K562 (cell line): ENCODE measurements around the gene ACE. TPM values are rescaled to one million over a fixed set of nuclear protein-coding genes. Genes with fewer than 3 reads are reported as not detected.

Experiments
- BHLHE40 ChIP-seq: IDR thresholded peaks from 2 replicates; pipeline ENCODE4 v1.6.1; 2011; ENCODE audit warnings: low read length, improper control_type of control experiment
- BRD4 ChIP-seq: fragments of 200-600 bp; sonication (generic); IDR thresholded peaks from 2 replicates; pipeline ENCODE4 v1.6.1; 2017; ENCODE audit warnings: inconsistent platforms
- ETV5 ChIP-seq: sonication (generic); formaldehyde crosslinking; IDR thresholded peaks from 2 replicates; pipeline ENCODE4 v1.4.0; 2020; ENCODE audit warnings: low read depth, mild to moderate bottlenecking, missing genetic modification reagents
- MBD2 ChIP-seq: sonication (generic); IDR thresholded peaks from 2 replicates; pipeline ENCODE4 v1.6.1; 2016; ENCODE audit warnings: low read depth, borderline replicate concordance
- MEF2D ChIP-seq: conservative IDR thresholded peaks from 2 replicates; pipeline ENCODE4 v1.6.1; 2016; ENCODE audit warnings: low read depth, missing genetic modification characterization, missing compliant biosample characterization
- MYC ChIP-seq, 2 experiments: fragments of 250-450 bp in 1 of 2; sonication (Bioruptor Pico) in 1 of 2; IDR thresholded peaks; 2 replicates each; pipeline versions ENCODE4 v1.5.1 to v1.6.1; 2012 to 2021; ENCODE audit warnings: low read depth in 2 of 2, borderline replicate concordance in 1 of 2, improper control_type of control experiment in 1 of 2, low read length in 1 of 2, mild to moderate bottlenecking in 1 of 2, moderate library complexity in 1 of 2
- NR2F6 ChIP-seq: fragments of 450-650 bp; formaldehyde crosslinking; IDR thresholded peaks from 2 replicates; pipeline ENCODE4 v1.4.0; 2020; ENCODE audit warnings: mild to moderate bottlenecking
- POLR2G ChIP-seq: fragments of 200-400 bp; formaldehyde crosslinking; IDR thresholded peaks from 2 replicates; pipeline ENCODE4 v1.6.1; 2017; ENCODE audit warnings: low read depth, mild to moderate bottlenecking, antibody characterized with exemption, low read length, moderate library complexity
- RBM39 ChIP-seq: fragments of 200-400 bp; formaldehyde crosslinking; optimal IDR thresholded peaks from 2 replicates; pipeline ENCODE3; 2018; ENCODE audit warnings: low read depth, low read length
- TBL1XR1 ChIP-seq, 2 experiments: IDR thresholded peaks; 2 replicates each; pipeline ENCODE4 v1.6.1; 2012; ENCODE audit warnings: improper control_type of control experiment in 2 of 2, low read length in 2 of 2, mild to moderate bottlenecking in 1 of 2
- ZC3H11A ChIP-seq: IDR thresholded peaks from 2 replicates; pipeline ENCODE4 v1.6.1; 2012; ENCODE audit warnings: low read depth, low read length, improper control_type of control experiment
- ZFX ChIP-seq: sonication (generic); formaldehyde crosslinking; IDR thresholded peaks from 2 replicates; pipeline ENCODE4 v1.8.0; 2022; ENCODE audit warnings: mild to moderate bottlenecking, missing genetic modification reagents, moderate library complexity
- polyA plus RNA-seq, 8 experiments: library from polyadenylated mRNA; depleted of rRNA in 4 of 8; stranded (reverse) in 5 of 8; unstranded in 3 of 8; fragments of >200 nt; fragmentation: Nextera tagmentation in 2 of 8; fragmentation: Illumina TruSeq in 1 of 8; extraction: Ambion mirVana in 2 of 8; extraction: Trizol in 1 of 8; gene quantifications; 2 replicates each; pipeline versions ENCODE4 v1.2.1 to v1.2.3, GENCODE V29; 2011 to 2014; ENCODE audit warnings: inconsistent platforms in 1 of 8, missing spikeins in 1 of 8
- total RNA-seq, 7 experiments: library from RNA; depleted of rRNA in 6 of 7; stranded (reverse); fragments of >200 nt in 6 of 7; fragmentation: Illumina TruSeq in 2 of 7; extraction: Trizol in 2 of 7; gene quantifications; 2 replicates each; pipeline versions ENCODE4 v1.2.1 to v1.2.3, GENCODE V29; 2011 to 2021; ENCODE audit warnings: low replicate concordance in 1 of 7
- TF ChIP-seq, protein P1 (sequence below): sonication (generic); formaldehyde crosslinking; IDR thresholded peaks from 2 replicates; pipeline ENCODE4 v1.9.0; 2022; ENCODE audit warnings: mild to moderate bottlenecking, missing genetic modification reagents
- TF ChIP-seq, protein P2 (sequence below), 3 experiments: fragments of 200-800 bp in 1 of 3; sonication (Bioruptor generic) in 1 of 3; sonication (generic) in 1 of 3; formaldehyde crosslinking in 1 of 3; IDR thresholded peaks; 2 replicates each; pipeline versions ENCODE4 v1.6.1 to v1.8.0; 2016 to 2022; ENCODE audit warnings: mild to moderate bottlenecking in 2 of 3, missing compliant biosample characterization in 2 of 3, missing genetic modification characterization in 2 of 3, missing genetic modification reagents in 1 of 3
- TF ChIP-seq, protein P3 (sequence below): sonication (generic); formaldehyde crosslinking; IDR thresholded peaks from 2 replicates; pipeline ENCODE4 v1.9.0; 2022; ENCODE audit warnings: mild to moderate bottlenecking, missing genetic modification reagents
- TF ChIP-seq, protein P4 (sequence below), 3 experiments: IDR thresholded peaks in 2 of 3; conservative IDR thresholded peaks in 1 of 3; 2 replicates each; pipeline ENCODE4 v1.5.1; 2011 to 2012; ENCODE audit warnings: low read length in 3 of 3, mild to moderate bottlenecking in 3 of 3, control low read depth in 2 of 3, improper control_type of control experiment in 1 of 3, inconsistent platforms in 1 of 3, low read depth in 1 of 3, mixed read lengths in 1 of 3, moderate library complexity in 1 of 3; ENCODE audit not compliant: insufficient read depth in 2 of 3
- TF ChIP-seq, protein P5 (sequence below): fragments of 450-650 bp; IDR thresholded peaks from 2 replicates; pipeline ENCODE4 v1.7.1; 2018; ENCODE audit warnings: mild to moderate bottlenecking, low read depth; ENCODE audit not compliant: partially characterized antibody

The ACE gene
- total and polyA plus RNA-seq, 9 of the 15 experiments (the other 6 are each of a cell fraction or from before 2014, with no cell fraction given) = 0.07 to 2.5 (median 0.47) TPM; not detected in 1

DNA sequence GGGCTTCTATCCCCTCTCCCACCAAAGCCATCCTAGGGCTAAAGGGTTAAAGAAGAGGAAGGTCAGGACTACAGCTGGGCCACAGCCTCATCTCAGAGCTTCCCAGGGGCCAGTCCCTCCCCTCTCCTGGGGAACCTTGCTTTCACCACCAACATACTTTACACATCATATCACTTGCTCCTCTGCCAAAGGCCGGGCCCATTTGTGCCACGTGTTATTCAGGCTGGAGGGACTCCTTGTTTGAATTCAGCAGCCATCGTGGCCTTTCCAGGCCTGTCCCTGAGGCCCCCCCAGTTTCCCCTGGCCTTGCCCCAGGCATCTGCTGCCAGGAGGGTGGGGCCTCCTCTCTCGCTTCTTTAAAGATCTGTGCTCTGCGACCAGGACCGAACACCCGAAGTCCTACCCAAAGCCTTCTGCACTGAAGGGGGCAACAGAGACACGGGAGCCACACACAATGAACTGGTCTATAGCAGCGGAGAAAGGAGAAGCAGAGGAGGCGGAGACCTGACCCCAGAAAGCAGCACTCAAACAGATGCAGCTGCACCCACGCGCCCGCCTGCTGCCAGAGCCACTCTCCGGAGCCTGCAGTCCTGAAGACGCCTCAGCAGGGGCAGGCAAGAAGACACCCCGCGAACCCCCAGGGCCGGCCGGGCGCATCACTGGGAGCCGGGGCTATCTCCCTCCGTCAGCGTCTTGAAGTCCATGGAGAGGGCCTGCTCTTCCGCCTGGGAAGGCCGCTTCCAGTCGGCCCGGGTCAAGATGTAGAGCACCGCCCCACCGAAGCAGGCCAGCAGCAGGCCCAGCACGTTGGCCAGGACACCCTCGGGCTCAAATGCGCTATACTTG lies 42.9 kb upstream of the ACE start (continued):
- TF ChIP-seq, protein P1, sequence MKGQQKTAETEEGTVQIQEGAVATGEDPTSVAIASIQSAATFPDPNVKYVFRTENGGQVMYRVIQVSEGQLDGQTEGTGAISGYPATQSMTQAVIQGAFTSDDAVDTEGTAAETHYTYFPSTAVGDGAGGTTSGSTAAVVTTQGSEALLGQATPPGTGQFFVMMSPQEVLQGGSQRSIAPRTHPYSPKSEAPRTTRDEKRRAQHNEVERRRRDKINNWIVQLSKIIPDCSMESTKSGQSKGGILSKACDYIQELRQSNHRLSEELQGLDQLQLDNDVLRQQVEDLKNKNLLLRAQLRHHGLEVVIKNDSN (CRISPR knock-in tag) = no peak
- TF ChIP-seq BRD4 (no peak), MYC (IDR thresholded peaks at IDR 0.05; ENCODE audit: low read depth, low read length) (no peak), MYC (CRISPR knock-in tag; IDR thresholded peaks at IDR 0.05; ENCODE audit: borderline replicate concordance, low read depth) (0 out of 2 replicates have a peak, but pooled peaks have one; percentile 10), POLR2G (0 out of 2 replicates have a peak, but pooled peaks have one; percentile 3), ETV5 (CRISPR knock-in tag) (no peak), ZC3H11A (no peak), TBL1XR1 (IDR thresholded peaks at IDR 0.05; ENCODE audit: low read length in 2 of 2) (no peak), MEF2D (tag) (peak; percentile 14; the same call in 1 of the 2 replicates), ZFX (CRISPR knock-in tag) (no peak; the same call in 1 of the 2 replicates), BHLHE40 (no peak), NR2F6 (no peak), RBM39 (no peak), MBD2 (no peak)
- TF ChIP-seq, protein P2, sequence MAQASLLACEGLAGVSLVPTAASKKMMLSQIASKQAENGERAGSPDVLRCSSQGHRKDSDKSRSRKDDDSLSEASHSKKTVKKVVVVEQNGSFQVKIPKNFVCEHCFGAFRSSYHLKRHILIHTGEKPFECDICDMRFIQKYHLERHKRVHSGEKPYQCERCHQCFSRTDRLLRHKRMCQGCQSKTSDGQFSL (CRISPR knock-in tag; IDR thresholded peaks at IDR 0.05) = 0 out of 2 replicates have a peak, but pooled peaks have one; percentile 32
- TF ChIP-seq, protein P2 (tag; IDR thresholded peaks at IDR 0.05) = no peak
- TF ChIP-seq, protein P3, sequence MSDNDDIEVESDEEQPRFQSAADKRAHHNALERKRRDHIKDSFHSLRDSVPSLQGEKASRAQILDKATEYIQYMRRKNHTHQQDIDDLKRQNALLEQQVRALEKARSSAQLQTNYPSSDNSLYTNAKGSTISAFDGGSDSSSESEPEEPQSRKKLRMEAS (CRISPR knock-in tag) = peak; percentile 61; the same call in 1 of the 2 replicates
- TF ChIP-seq, protein P4, sequence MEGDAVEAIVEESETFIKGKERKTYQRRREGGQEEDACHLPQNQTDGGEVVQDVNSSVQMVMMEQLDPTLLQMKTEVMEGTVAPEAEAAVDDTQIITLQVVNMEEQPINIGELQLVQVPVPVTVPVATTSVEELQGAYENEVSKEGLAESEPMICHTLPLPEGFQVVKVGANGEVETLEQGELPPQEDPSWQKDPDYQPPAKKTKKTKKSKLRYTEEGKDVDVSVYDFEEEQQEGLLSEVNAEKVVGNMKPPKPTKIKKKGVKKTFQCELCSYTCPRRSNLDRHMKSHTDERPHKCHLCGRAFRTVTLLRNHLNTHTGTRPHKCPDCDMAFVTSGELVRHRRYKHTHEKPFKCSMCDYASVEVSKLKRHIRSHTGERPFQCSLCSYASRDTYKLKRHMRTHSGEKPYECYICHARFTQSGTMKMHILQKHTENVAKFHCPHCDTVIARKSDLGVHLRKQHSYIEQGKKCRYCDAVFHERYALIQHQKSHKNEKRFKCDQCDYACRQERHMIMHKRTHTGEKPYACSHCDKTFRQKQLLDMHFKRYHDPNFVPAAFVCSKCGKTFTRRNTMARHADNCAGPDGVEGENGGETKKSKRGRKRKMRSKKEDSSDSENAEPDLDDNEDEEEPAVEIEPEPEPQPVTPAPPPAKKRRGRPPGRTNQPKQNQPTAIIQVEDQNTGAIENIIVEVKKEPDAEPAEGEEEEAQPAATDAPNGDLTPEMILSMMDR (IDR thresholded peaks at IDR 0.05 in 2 of 3, conservative IDR thresholded peaks at IDR 0.05 in 1 of 3; ENCODE audit: insufficient read depth in 2 of 3, low read depth in 1 of 3, low read length in 3 of 3) = 0 out of 6 replicates have a peak, but pooled peaks of 1 of the 3 experiments have one; percentile 5
- TF ChIP-seq, protein P5, sequence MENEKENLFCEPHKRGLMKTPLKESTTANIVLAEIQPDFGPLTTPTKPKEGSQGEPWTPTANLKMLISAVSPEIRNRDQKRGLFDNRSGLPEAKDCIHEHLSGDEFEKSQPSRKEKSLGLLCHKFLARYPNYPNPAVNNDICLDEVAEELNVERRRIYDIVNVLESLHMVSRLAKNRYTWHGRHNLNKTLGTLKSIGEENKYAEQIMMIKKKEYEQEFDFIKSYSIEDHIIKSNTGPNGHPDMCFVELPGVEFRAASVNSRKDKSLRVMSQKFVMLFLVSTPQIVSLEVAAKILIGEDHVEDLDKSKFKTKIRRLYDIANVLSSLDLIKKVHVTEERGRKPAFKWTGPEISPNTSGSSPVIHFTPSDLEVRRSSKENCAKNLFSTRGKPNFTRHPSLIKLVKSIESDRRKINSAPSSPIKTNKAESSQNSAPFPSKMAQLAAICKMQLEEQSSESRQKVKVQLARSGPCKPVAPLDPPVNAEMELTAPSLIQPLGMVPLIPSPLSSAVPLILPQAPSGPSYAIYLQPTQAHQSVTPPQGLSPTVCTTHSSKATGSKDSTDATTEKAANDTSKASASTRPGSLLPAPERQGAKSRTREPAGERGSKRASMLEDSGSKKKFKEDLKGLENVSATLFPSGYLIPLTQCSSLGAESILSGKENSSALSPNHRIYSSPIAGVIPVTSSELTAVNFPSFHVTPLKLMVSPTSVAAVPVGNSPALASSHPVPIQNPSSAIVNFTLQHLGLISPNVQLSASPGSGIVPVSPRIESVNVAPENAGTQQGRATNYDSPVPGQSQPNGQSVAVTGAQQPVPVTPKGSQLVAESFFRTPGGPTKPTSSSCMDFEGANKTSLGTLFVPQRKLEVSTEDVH = no peak
